GM21423 (cell line): ENCODE data around the gene TMIGD2.
"Not testable (repeated sequence)": the region's sequence is repeated elsewhere in the genome, so short reads cannot be mapped to it uniquely, and the experiment has no call there.

ENCODE experiments used
- ATAC-seq: cut with Tn5 transposase; IDR thresholded peaks from one replicate; pipeline ENCODE4 v1.9.1; 2021; ENCODE audit warnings: mild to moderate bottlenecking, moderate library complexity; ENCODE audit not compliant: unreplicated experiment

TMIGD2 gene

GRCh38 chr19:4302243-4302640, at the start of gene TMIGD2:
TSS of gene TMIGD2 (minus strand) at chr19:4302389. CDS start at chr19:4302385, 4 bp downstream.
- ATAC-seq, result no peak

DNA sequence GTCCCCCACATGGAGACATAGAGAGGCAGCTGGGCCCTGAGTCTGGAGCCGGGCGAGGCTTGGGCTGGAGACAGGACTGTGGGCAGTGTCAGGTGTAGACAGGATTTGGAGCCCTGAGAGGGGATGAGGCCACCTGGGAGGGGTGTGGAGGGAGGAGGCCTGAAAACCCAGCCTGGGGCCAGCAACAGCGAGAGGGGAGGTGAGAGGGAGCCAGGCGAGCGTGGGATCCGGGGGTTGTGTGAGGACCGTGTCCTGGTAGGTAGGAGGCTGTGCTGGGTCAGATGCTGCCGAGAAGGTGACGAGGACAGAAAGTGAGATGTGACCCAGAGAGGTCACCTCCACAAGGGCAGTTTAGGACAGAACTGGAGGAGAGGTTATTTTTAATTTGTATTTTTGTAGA, 48.5 kb upstream of the TMIGD2 start:
- no peak for ATAC-seq

GRCh38 chr19:4350111-4350510, 47.9 kb upstream of the TMIGD2 start:
- ATAC-seq, result no peak

- not testable (repeated sequence) for ATAC-seq
Measured at GRCh38 chr19:4349225-4349624, 47.0 kb upstream of the TMIGD2 start.

DNA sequence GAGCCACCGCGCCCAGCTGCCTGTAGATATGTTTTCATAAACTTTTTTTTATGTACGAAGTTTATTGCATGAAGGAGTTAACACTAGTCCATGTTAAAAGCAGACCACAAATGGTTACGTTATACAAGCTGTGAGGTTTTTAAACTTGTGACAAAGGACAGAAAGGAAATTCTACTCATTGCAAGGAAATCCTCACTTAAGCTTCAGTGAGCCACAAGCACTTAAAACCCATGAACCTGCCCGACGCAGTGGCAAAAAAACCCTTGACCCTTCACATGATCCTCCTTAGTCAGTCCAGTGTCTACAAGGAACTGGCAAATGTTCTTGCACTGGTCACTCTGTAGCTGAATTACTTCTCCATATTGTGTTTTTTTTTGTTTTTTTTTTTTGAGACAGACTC, 45.3 kb upstream of the TMIGD2 start:
- no peak for ATAC-seq

GRCh38 chr19:4346020-4346383, 43.8 kb upstream of the TMIGD2 start:
- no peak for ATAC-seq

GRCh38 chr19:4345342-4346019, 43.3 kb upstream of the TMIGD2 start:
- no peak for ATAC-seq

- peak; percentile 52 for ATAC-seq
Measured at GRCh38 chr19:4343370-4344307, 41.5 kb upstream of the TMIGD2 start, which contains the start of gene MPND. TSS of gene MPND (plus strand) at chr19:4343562. CDS start at chr19:4343594, 32 bp downstream.

DNA sequence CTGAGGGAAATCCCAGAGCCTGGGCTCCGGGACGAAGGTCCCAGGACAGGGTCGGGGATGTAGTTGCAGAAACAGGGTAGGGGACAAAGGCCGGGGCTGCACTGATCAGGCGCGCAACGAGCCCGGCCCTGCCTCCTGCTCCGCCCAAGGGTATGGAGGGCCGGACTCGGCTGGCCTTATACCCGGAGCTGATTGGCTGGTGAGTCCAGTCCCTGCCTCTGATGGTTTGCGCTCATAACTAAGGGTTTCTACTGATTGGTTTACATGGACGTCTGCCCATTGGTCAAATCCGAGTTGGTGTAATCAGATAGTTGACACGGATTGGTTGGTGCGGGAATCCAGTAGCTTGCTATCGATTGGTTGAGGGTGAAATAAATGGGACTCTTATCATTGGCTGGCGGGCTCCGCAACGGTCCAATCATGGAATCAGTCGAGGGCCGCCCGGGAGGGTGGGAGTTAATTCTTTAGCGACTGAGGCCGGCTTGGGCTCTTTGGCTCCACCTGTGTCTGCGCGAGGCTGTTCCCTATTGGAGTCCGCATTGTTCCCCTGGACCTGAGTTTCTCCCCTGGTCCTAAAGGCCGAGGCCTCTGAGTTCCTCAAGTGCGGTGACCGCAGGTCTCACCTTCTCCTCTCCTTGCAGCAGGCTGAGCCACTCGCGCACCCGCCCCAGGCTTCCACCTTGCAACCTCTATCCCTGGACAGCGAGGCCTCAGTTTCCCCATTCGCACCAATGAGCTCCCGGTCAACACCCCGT, 40.6 kb upstream of the TMIGD2 start:
- peak; percentile 85 for ATAC-seq

GRCh38 chr19:4342314-4342614, 40.1 kb upstream of the TMIGD2 start:
- no peak for ATAC-seq

DNA sequence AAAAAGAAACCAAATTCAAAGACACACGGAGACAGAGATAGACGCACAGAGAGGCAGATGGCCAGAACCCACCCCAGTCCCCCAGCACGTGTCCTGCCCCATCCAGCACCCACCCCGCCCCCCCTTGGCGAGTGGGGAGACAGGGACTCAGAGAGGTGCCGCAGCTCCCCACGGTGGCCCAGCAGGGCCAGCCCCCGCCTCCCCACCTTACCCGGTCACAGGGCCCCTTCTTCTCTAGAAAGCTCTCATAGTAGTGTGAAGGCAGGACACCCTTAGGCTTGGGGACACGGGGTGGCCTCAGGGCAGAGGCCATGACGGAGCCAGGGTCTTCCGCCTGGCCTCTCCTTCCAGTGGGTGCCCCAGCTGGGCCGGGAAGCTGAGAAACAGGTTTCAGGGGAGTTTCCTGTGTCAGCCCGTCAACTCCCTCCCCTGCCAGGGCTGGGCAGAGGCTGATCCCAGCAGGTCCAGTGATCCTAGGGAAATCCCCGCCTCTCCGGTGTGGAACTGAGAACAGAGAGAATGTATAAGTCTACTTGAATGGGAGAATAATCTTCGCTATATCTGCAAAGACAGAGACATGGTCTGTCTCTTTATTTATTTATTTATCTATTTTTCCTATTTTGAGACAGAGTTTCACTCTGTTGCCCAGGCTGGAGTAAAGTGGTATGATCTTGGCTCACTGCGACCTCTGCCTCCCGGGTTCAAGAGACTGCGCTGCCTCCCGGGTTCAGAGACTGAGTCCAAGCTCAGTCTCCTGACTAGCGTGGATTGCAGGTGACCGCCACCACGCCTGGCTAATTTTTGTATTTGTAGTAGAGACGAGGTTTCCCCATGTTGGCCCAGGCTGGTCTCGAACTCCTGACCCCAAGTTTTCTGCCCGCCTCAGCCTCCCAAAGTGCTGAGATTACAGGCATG, 36.5 kb upstream of the TMIGD2 start, which contains the start of gene STAP2:
Gene STAP2 (minus strand): TSS at position 387 of the 915 bp plus-strand sequence. CDS start 74 bp downstream, at position 313.
- ATAC-seq, result no peak

GRCh38 chr19:4337906-4338440, 35.8 kb upstream of the TMIGD2 start:
- ATAC-seq, result no peak

- no peak for ATAC-seq
Measured at GRCh38 chr19:4334929-4335570, 32.9 kb upstream of the TMIGD2 start.

GRCh38 chr19:4329858-4330257, 27.7 kb upstream of the TMIGD2 start:
- ATAC-seq, result no peak

GRCh38 chr19:4328991-4329681, 26.9 kb upstream of the TMIGD2 start:
- ATAC-seq, result not testable (repeated sequence)

DNA sequence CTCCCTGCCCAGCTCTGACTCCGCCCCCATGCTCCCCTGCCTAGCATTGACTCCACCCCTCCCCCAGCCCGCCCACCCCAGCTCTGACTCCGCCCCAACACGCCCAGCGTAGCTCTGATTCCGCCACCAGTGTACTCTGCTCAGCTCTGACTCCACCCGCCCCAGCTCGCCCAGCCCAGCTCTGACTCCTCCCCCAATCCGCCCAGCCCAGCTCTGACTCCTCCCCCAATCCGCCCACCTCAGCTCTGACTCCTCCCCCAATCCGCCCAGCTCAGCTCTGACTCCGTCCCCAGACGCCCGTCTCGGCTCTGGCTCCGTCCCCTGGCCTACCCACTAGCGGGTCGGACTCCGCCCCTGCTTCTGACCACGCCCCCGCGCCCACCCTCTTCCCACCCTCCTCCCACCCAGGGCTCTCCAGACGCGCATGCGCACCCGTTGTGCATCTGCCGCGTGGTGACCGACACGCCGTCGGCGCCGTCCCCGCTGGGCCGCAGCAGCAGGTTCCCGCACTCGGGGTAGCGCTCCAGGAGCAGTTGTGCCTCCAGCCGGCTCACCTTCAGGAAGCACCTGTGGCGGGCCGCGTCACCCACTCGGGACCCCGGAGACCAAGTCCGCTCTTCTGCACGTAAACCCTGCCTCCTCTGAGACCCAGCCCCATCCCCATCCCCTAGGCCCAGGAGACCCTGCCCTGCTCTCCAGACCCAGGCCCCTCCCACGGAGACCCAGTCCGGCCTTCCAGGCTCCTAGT, 26.2 kb upstream of the TMIGD2 start:
- peak; percentile 79 for ATAC-seq

DNA sequence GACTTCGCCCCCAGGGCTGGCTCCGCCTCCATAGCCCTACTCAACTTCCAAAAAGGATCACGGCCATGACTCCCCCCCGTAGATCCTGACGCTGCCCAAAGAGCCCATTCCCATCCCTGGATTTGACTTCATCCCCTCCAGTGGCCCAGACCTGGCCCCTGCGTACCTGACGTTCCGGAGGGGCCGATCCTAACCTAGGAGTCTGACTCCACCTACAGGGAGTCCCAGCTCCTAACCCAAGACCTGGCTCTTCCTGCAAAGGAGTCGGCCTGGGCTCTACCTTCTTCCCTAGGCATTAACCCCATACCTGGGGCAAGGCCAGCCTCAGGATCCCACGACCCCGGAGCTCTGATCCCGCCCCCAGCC, 25.7 kb upstream of the TMIGD2 start:
- ATAC-seq, result no peak

DNA sequence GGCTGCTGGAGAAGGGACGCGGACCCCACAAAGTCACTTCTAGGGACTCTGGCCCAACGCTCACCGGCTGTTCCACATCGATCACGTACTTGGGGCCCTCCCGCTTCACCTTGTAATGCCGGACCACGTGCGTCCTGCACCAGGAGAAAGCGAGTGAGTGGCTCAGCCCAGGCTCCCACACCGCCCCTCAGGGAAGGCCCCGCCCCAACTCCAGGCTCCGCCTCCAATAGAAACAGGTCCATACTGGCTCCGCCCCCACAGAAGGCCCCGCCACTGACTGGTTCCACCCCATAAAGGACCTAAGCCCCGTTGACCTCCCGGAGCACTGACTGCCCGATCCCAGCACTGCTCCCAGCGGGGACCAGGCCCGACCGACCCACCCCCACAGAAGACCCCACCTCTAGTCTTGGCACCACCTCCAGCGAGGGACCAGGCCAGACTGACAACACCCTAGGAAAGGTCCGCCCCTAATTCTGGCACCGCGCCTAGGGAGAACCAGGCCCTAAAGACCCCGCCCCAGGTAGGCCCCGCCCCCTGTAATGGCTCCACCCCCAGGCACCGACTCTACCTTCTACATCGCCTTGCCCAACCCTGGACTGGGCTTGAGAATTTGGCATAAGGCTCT, 25.2 kb upstream of the TMIGD2 start:
- ATAC-seq, result no peak
